Loucy (cell line): ENCODE results near the gene QRICH1.

Source experiments
- H2AFZ ChIP-seq: fragments of 200-600 bp; sonication (generic); 2 replicates; pipeline ENCODE4 v1.6.0; 2016; ENCODE audit warnings: antibody characterized with exemption, mild to moderate bottlenecking, low read length, moderate library complexity
- H3F3A ChIP-seq: fragments of 200-600 bp; 2 replicates; pipeline ENCODE4 v1.6.0; 2016; ENCODE audit warnings: antibody characterized with exemption, low read depth, mild to moderate bottlenecking
- H3K27me3 ChIP-seq: fragments of 200-600 bp; sonication (generic); 2 replicates; pipeline ENCODE4 v1.6.1; 2014; ENCODE audit warnings: low read length, mild to moderate bottlenecking; ENCODE audit not compliant: insufficient read depth, poor library complexity, severe bottlenecking
- H3K36me3 ChIP-seq: fragments of 200-600 bp; sonication (generic); 2 replicates; pipeline ENCODE4 v1.6.1; 2016; ENCODE audit warnings: low read length; ENCODE audit not compliant: insufficient read depth
- H3K4me1 ChIP-seq: fragments of 200-600 bp; sonication (generic); 2 replicates; pipeline ENCODE4 v1.5.1; 2014; ENCODE audit warnings: low read length, mild to moderate bottlenecking; ENCODE audit not compliant: insufficient read depth, poor library complexity, severe bottlenecking
- H3K4me2 ChIP-seq: fragments of 200-600 bp; sonication (generic); 2 replicates; pipeline ENCODE4 v1.6.0; 2014; ENCODE audit warnings: antibody characterized with exemption, low read length, low read depth, mild to moderate bottlenecking; ENCODE audit not compliant: poor library complexity, severe bottlenecking
- H3K4me3 ChIP-seq: fragments of 200-600 bp; sonication (generic); 2 replicates; pipeline ENCODE4 v1.5.1; 2014; ENCODE audit warnings: low read length, mild to moderate bottlenecking, mixed read lengths; ENCODE audit not compliant: poor library complexity, severe bottlenecking
- H3K79me2 ChIP-seq: fragments of 200-600 bp; sonication (generic); 2 replicates; pipeline ENCODE4 v1.6.1; 2014; ENCODE audit warnings: low read length; ENCODE audit not compliant: insufficient read depth
- H3K9ac ChIP-seq: fragments of 200-600 bp; sonication (generic); 2 replicates; pipeline ENCODE4 v1.6.0; 2014; ENCODE audit warnings: mild to moderate bottlenecking, low read depth, low read length, moderate library complexity; ENCODE audit not compliant: poor library complexity, severe bottlenecking
- H3K9me2 ChIP-seq: fragments of 200-600 bp; sonication (generic); replicated peaks from 2 replicates; pipeline ENCODE4 v1.6.1; 2016; ENCODE audit warnings: low read depth, low read length, mixed read lengths
- H3K9me3 ChIP-seq: fragments of 200-600 bp; sonication (generic); 2 replicates; pipeline ENCODE4 v1.6.1; 2014; ENCODE audit warnings: mild to moderate bottlenecking, antibody characterized with exemption, low read length, low read depth; ENCODE audit not compliant: insufficient read depth
- H4K20me1 ChIP-seq: fragments of 200-600 bp; sonication (generic); 2 replicates; pipeline ENCODE4 v1.6.0; 2014; ENCODE audit warnings: antibody characterized with exemption, low read length, mild to moderate bottlenecking; ENCODE audit not compliant: insufficient read depth, poor library complexity, severe bottlenecking
- EZH2phosphoT487 ChIP-seq: fragments of 200-600 bp; IDR thresholded peaks from 2 replicates; pipeline ENCODE4 v1.6.1; 2018; ENCODE audit warnings: antibody characterized with exemption, mild to moderate bottlenecking, moderate library complexity, borderline replicate concordance
- TF ChIP-seq, protein P1 (sequence below): fragments of 200-600 bp; sonication (generic); conservative IDR thresholded peaks from 2 replicates; pipeline ENCODE4 v1.5.1; 2014; ENCODE audit warnings: mild to moderate bottlenecking, antibody characterized with exemption, low read length

Gene QRICH1

DNA sequence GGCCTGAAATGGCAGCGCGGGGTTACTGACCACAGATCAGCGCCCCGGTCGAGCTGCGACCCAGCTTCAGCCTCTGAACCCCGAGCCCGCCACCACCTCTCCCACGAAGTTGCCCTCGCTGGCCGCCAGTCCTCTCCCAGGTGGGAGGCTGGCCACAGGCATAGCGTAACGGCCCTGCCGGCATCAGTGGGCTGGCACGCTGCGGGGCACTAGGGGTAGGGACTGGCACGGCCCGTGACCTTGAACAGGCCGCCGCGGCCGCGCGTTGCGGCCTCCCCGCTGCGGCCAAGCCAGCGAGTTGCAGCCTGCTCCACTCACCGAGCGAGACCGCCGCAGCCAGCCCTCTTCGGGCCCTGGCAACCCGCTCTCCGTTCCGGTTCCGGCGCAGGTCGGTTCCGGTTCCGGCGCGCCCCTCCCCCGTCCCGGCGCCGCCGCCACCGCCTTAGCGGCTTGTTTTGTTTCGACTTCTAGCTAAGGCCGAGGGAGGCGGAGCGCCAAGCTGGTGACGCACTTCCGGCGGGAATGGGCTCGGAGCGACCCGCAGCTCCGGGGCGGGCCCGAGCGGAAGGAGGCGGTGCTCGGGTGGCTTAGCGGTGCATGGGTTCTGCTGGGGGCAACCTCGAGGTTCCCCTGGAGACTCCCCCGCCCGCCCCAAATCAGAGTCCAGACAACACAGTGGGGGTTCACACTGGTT lies 26.7 kb upstream of the QRICH1 start, which contains the start of gene USP19:
USP19 (minus strand) TSS at position 386 of the 694 bp plus-strand sequence. CDS start 1,678 bp downstream, outside the sequence.
- Histone ChIP-seq H3K4me2 (peak within 1 kb of the TSS; percentile 93), H3K9me3 (no peaks in the 10 kb centered on the region), H3K4me1 (peaks cover 21% of the 10 kb centered on the region), H3K27me3 (no peaks in the 10 kb centered on the region), H3K9me2 (no peaks in the 10 kb centered on the region), H3K4me3 (peak within 1 kb of the TSS; percentile 86), H3K79me2 (peaks cover 36% of the 10 kb centered on the region), H4K20me1 (peaks cover 3% of the 10 kb centered on the region), H3K36me3 (peaks cover 24% of the 10 kb centered on the region; the same call in 1 of the 2 replicates), H2AFZ (peak within 1 kb of the TSS; percentile 85), H3F3A (peaks cover 7% of the 10 kb centered on the region), H3K9ac (peak within 1 kb of the TSS; percentile 94)
- TF ChIP-seq, protein P1, sequence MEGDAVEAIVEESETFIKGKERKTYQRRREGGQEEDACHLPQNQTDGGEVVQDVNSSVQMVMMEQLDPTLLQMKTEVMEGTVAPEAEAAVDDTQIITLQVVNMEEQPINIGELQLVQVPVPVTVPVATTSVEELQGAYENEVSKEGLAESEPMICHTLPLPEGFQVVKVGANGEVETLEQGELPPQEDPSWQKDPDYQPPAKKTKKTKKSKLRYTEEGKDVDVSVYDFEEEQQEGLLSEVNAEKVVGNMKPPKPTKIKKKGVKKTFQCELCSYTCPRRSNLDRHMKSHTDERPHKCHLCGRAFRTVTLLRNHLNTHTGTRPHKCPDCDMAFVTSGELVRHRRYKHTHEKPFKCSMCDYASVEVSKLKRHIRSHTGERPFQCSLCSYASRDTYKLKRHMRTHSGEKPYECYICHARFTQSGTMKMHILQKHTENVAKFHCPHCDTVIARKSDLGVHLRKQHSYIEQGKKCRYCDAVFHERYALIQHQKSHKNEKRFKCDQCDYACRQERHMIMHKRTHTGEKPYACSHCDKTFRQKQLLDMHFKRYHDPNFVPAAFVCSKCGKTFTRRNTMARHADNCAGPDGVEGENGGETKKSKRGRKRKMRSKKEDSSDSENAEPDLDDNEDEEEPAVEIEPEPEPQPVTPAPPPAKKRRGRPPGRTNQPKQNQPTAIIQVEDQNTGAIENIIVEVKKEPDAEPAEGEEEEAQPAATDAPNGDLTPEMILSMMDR: no peak
- TF ChIP-seq EZH2phosphoT487: no peak

DNA sequence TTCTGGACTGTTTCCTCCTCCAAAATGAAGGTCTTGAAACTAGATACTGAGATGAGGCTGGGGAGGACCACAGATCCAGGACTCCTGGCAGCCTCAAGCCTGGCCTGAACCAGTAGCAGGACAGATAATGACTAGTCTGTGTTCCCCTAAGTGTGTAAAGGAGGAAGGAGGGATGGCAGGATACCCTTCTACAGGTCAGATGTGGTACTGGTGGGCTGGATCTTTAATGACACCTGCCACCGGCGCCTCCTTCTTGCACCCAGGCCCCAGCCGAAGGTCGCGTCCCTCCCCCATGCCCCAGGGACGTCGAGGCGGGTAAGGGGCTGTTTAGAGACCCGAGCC lies 26.2 kb upstream of the QRICH1 start:
- H3K27me3 ChIP-seq: no peaks in the 10 kb centered on the region
- no peaks in the 10 kb centered on the region for H3K9me2 ChIP-seq
- H3K4me2 ChIP-seq: peak overlapping the region; percentile 93
- H3F3A ChIP-seq: peaks cover 7% of the 10 kb centered on the region
- H2AFZ ChIP-seq: peak overlapping the region; percentile 85; the same call in 1 of the 2 replicates
- no peaks in the 10 kb centered on the region for H3K9me3 ChIP-seq
- peaks cover 36% of the 10 kb centered on the region for H3K79me2 ChIP-seq
- H3K9ac ChIP-seq: peak overlapping the region; percentile 94
- peaks cover 21% of the 10 kb centered on the region for H3K4me1 ChIP-seq
- H3K4me3 ChIP-seq: peak overlapping the region; percentile 86
- no peak for TF ChIP-seq EZH2phosphoT487
- TF ChIP-seq, protein P1: no peak
- peaks cover 29% of the 10 kb centered on the region; the same call in 1 of the 2 replicates for H3K36me3 ChIP-seq
- peaks cover 3% of the 10 kb centered on the region for H4K20me1 ChIP-seq

GRCh38 chr3:49119439-49119838 lies 25.6 kb upstream of the QRICH1 start:
- peak overlapping the region; percentile 94 for H3K9ac ChIP-seq

More at GRCh38 chr3:49119439-49119838, 25.6 kb upstream of the QRICH1 start:
- no peak for TF ChIP-seq EZH2phosphoT487
- TF ChIP-seq, protein P1: no peak
- Histone ChIP-seq H3K4me2 (peak overlapping the region; percentile 93), H3K79me2 (peaks cover 36% of the 10 kb centered on the region), H4K20me1 (peaks cover 3% of the 10 kb centered on the region), H2AFZ (no peak overlapping the region), H3K4me3 (peak overlapping the region; percentile 86), H3K36me3 (peaks cover 35% of the 10 kb centered on the region; the same call in 1 of the 2 replicates), H3K4me1 (peaks cover 21% of the 10 kb centered on the region), H3K27me3 (no peaks in the 10 kb centered on the region), H3F3A (peaks cover 7% of the 10 kb centered on the region), H3K9me2 (no peaks in the 10 kb centered on the region), H3K9me3 (no peaks in the 10 kb centered on the region)
